HG03575 (cell line): Measurements from ENCODE around the gene NOS1.
"Not testable (repeated sequence)": the region's sequence is repeated elsewhere in the genome, so short reads cannot be mapped to it uniquely, and the experiment has no call there.

Source experiments
- ATAC-seq: cut with Tn5 transposase; IDR thresholded peaks from one replicate; pipeline ENCODE4 v1.9.1; 2021; ENCODE audit not compliant: unreplicated experiment, insufficient number of reproducible peaks, low FRiP score; ENCODE audit errors: extremely low read depth

Gene NOS1

GRCh38 chr12:117193903-117194302, 167.5 kb downstream of the NOS1 start:
- ATAC-seq: no peak

GRCh38 chr12:117192581-117192980, 168.8 kb downstream of the NOS1 start:
- not testable (repeated sequence) for ATAC-seq

- ATAC-seq: no peak
These were observed 169.4 kb downstream of the NOS1 start for GRCh38 chr12:117192057-117192456.

- ATAC-seq: no peak
These were observed 171.1 kb downstream of the NOS1 start, which contains the start of gene FBXO21 for GRCh38 chr12:117190210-117190781. TSS of gene FBXO21 (minus strand) at chr12:117190470. CDS start at chr12:117190456, 14 bp downstream.

- no peak for ATAC-seq
These were observed 171.7 kb downstream of the NOS1 start for GRCh38 chr12:117189725-117190209.

GRCh38 chr12:117188961-117189724, 172.3 kb downstream of the NOS1 start:
- ATAC-seq: no peak

GRCh38 chr12:117188121-117188665, 173.2 kb downstream of the NOS1 start:
- ATAC-seq: no peak

GRCh38 chr12:117187421-117187820, 174.0 kb downstream of the NOS1 start:
- ATAC-seq: no peak

- no peak for ATAC-seq
These were observed 178.6 kb downstream of the NOS1 start for GRCh38 chr12:117182866-117183265.

GRCh38 chr12:117181468-117181843, 180.0 kb downstream of the NOS1 start:
- ATAC-seq: not testable (repeated sequence)

GRCh38 chr12:117180758-117181467, 180.5 kb downstream of the NOS1 start:
- ATAC-seq: no peak

- no peak for ATAC-seq
These were observed 182.7 kb downstream of the NOS1 start for GRCh38 chr12:117178745-117179144.

- ATAC-seq: no peak
These were observed 183.1 kb downstream of the NOS1 start for GRCh38 chr12:117178301-117178700.

GRCh38 chr12:117172168-117172567, 189.3 kb downstream of the NOS1 start:
- no peak for ATAC-seq

GRCh38 chr12:117171499-117172162, 189.8 kb downstream of the NOS1 start:
- ATAC-seq: no peak

GRCh38 chr12:117169548-117169947, 191.9 kb downstream of the NOS1 start:
- ATAC-seq: no peak

- no peak for ATAC-seq
These were observed 192.4 kb downstream of the NOS1 start for GRCh38 chr12:117168976-117169375.

- no peak for ATAC-seq
These were observed 193.7 kb downstream of the NOS1 start for GRCh38 chr12:117167769-117168168.

GRCh38 chr12:117166107-117166506, 195.3 kb downstream of the NOS1 start:
- no peak for ATAC-seq
